Transverse colon (tissue), 3 donors: ENCODE data around the gene HBEGF.

ENCODE experiments used
- POLR2A ChIP-seq: fragments of 450-650 bp; IDR thresholded peaks from one replicate; pipeline ENCODE4 v1.6.1; 2016; ENCODE audit warnings: antibody characterized with exemption, mild to moderate bottlenecking, moderate library complexity
- TF ChIP-seq, protein P1 (sequence below), 5 experiments: fragments of 200-600 bp in 3 of 5; fragments of 450-650 bp in 2 of 5; sonication (generic) in 3 of 5; IDR thresholded peaks; 1 replicate in 2 of 5; 2 replicates in 3 of 5; pipeline ENCODE4 v1.5.1; 2016 to 2017; ENCODE audit warnings: antibody characterized with exemption in 5 of 5, inconsistent platforms in 3 of 5, mild to moderate bottlenecking in 2 of 5, moderate library complexity in 1 of 5

DNA sequence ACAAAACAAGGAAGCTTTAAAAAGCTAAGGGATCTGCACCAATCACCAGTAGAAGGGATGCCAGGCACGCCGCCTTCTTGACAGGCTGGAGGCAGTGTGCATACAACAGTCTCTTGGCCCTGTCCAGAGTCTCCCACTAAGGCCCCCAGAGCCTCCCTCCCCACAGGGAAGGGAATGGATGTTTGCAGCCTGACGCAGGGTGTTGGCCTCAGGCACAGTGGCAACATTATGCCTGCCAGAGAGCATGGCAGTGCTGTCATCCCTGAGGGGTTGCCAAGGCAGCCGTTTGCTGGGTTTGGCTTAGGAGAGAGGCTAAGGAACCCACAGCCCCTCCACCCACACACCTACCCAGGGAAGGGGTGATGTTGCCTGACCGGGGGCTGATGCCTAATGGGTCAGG is 4.8 kb downstream of the HBEGF start:
- TF ChIP-seq, protein P1, sequence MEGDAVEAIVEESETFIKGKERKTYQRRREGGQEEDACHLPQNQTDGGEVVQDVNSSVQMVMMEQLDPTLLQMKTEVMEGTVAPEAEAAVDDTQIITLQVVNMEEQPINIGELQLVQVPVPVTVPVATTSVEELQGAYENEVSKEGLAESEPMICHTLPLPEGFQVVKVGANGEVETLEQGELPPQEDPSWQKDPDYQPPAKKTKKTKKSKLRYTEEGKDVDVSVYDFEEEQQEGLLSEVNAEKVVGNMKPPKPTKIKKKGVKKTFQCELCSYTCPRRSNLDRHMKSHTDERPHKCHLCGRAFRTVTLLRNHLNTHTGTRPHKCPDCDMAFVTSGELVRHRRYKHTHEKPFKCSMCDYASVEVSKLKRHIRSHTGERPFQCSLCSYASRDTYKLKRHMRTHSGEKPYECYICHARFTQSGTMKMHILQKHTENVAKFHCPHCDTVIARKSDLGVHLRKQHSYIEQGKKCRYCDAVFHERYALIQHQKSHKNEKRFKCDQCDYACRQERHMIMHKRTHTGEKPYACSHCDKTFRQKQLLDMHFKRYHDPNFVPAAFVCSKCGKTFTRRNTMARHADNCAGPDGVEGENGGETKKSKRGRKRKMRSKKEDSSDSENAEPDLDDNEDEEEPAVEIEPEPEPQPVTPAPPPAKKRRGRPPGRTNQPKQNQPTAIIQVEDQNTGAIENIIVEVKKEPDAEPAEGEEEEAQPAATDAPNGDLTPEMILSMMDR (IDR thresholded peaks at IDR 0.05), result no peak
- TF ChIP-seq POLR2A, result no peak
